ENCODE results near the gene ZBTB7C.

DNA sequence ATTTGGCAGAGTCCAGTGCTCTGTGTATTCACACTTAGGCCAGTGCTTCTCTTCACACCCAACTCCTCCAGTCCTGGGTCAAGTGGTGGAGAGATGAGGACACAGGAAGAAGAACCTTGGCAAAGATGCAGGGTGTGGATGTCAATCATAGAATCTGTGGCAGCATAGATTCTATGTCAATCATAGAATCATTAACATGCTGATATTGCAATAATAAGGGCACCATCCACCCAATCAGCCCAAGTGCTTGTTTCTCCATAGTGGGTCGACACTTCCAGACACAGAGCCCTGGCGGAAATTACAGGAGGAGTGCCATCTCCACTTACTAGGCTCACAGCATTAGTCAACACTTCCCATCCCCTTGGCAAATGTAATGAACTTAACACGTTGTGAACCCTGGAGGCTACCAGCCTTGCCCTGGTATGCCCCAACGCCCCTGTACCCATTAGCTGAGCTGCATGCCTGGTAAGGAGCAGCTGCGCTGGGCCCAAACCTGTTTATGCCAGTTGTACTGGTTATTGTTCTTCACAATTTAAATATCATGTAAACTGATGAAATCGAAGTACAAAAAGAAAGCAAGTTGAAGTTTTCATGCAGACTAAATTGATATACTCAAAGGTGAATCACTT lies 317.2 kb downstream of the ZBTB7C start:
- no peak for TF ChIP-seq CTCF (IDR thresholded peaks at IDR 0.05; ENCODE audit: borderline replicate concordance, extremely low read depth, low read length, poor library complexity, severe bottlenecking)
- no peak for TF ChIP-seq EZH2 (IDR thresholded peaks at IDR 0.05; ENCODE audit: borderline replicate concordance, low read depth, low read length, severe bottlenecking)
